ENCODE data around the gene OR2H2.

DNA sequence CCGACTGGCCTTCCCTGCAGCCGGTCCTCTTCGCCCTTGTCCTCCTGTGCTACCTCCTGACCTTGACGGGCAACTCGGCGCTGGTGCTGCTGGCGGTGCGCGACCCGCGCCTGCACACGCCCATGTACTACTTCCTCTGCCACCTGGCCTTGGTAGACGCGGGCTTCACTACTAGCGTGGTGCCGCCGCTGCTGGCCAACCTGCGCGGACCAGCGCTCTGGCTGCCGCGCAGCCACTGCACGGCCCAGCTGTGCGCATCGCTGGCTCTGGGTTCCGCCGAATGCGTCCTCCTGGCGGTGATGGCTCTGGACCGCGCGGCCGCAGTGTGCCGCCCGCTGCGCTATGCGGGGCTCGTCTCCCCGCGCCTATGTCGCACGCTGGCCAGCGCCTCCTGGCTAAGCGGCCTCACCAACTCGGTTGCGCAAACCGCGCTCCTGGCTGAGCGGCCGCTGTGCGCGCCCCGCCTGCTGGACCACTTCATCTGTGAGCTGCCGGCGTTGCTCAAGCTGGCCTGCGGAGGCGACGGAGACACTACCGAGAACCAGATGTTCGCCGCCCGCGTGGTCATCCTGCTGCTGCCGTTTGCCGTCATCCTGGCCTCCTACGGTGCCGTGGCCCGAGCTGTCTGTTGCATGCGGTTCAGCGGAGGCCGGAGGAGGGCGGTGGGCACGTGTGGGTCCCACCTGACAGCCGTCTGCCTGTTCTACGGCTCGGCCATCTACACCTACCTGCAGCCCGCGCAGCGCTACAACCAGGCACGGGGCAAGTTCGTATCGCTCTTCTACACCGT lies 31.5 kb upstream of the OR2H2 start:
- TF ChIP-seq POLR2AphosphoS5 (IDR thresholded peaks at IDR 0.05) = no peak
- no peak for TF ChIP-seq CTCF (IDR thresholded peaks at IDR 0.05)
- TF ChIP-seq POLR2A (IDR thresholded peaks at IDR 0.05) = no peak
- no peak for TF ChIP-seq EP300 (IDR thresholded peaks at IDR 0.05)
